NCI-H524 treated with DMSO at 0.1 percent for 48 hours (cell line): Measurements from ENCODE around the gene KIF5C.

Source experiments
- DNase-seq: peaks from one replicate; lab custom pipeline; 2025; lab: John Stamatoyannopoulos, UW

Gene KIF5C

GRCh38 chr2:149042881-149043280, 167.9 kb downstream of the KIF5C start:
- DNase-seq = no peak

DNA sequence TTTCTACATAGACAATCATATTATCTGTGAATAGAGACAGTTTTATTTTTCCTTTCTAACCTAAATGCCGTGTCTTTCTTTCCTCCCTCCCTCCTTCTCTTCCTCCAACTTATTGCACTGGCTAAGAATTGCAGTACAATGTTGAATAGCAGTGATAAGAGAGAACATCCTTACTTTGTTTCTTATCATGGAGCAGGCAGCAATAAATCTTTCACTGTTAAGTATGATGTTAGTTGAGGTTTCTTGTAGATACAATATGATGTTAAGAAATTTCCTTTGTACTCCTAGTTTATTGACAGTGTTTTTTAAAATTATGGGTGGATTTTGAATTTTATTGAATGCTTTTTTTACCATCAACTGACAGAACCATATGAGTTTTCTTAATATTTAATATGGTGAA, 169.5 kb downstream of the KIF5C start:
- no peak for DNase-seq

DNA sequence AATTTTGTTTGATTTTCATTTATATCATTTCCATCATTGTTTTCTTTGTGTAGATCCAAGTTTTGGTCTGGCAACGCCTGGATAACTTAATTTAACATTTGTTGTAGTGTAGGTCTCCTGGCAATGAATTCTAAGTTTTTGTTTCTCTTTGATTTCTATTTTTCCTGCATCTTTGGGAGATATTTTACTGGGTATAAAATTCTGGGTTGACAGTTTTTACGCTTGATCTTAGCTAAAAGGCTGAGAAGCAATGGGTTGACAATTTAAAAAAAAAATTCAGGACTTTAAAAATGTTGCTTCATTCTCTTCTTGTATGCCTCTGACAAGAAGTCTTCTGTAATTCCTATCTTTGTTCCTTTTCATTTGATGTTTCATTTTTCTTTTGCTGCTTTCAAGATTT, 172.1 kb downstream of the KIF5C start:
- no peak for DNase-seq

DNA sequence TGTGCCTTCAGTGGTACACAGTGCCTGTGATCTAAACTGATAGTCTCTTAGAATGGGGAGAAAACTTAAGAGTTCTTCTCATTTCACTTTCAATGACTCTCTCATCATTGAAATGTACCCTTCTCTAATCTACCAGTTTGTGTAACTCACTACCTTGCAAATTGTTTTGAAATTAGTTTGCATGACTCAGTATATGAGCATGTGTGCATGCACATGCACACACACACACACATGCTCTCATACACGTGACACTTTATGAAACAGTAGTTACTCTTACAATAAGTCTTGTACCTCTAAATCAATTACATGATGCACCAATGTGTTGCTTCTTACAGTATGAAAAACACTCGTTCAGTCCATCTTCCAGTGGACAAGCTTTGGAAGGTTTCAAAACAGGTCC, 174.1 kb downstream of the KIF5C start:
- no peak for DNase-seq

- DNase-seq = no peak
Observed at GRCh38 chr2:149050188-149050587, 175.2 kb downstream of the KIF5C start.

DNA sequence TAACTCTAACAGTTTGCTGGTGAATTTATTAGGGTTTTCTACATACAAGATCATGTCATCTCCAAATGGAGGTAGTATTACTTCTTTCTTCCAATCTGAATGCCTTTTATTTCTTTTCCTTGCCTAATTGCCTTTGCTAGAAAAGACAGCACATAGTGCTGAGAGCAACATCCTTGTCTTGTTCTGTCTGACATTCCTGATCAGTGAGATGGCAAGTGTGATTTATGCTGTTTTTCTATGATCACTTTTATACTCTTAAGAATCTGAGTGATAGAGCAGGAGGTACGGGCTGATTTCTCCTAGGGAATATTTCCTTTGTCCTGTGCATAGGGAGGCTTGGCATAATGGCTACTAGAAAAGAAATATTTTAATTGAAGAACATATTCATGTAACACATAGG, 180.7 kb downstream of the KIF5C start:
- DNase-seq = no peak

- DNase-seq = no peak
Observed at GRCh38 chr2:149056541-149057255, 181.7 kb downstream of the KIF5C start.

DNA sequence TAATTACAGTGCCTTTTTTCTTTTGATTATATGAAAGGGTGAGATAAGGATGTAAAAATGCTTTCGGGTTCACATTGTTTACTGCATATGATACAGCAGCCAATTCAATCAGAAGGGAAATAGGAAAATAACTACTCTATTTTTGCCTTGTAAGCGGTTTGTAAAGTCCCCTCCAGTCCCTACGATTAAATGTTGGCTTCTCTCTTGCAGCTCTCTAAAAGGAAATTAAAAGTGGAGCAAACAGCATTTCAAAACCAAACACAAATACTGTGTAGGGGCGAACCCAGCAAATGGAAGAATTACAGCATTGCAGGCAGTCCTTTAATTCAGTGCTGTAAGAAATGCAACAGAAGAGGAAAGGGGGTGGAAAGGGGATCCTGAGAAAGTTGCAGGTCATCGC, 182.4 kb downstream of the KIF5C start:
- DNase-seq = no peak

DNA sequence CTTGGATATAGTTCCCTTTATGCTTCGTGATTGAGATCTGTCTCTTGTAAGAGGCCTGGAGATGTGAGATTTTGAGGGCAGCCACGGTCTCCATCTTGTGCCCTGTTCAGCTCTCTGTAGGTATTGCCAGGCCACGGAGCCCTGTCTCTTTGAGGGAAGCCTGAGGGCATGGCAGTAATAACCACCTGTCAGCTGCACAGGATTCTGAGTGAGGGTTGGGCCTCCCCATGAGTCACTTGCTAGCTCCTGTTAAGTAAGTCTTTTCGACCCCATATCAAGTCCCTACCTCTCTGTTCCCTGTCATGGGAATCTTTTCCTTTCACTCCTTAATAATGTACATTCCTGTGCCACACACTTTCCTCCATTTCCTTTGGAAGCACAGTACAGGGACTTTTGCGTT, 183.9 kb downstream of the KIF5C start:
- no peak for DNase-seq

- DNase-seq = no peak
Observed at GRCh38 chr2:149059822-149060221, 184.8 kb downstream of the KIF5C start.

DNA sequence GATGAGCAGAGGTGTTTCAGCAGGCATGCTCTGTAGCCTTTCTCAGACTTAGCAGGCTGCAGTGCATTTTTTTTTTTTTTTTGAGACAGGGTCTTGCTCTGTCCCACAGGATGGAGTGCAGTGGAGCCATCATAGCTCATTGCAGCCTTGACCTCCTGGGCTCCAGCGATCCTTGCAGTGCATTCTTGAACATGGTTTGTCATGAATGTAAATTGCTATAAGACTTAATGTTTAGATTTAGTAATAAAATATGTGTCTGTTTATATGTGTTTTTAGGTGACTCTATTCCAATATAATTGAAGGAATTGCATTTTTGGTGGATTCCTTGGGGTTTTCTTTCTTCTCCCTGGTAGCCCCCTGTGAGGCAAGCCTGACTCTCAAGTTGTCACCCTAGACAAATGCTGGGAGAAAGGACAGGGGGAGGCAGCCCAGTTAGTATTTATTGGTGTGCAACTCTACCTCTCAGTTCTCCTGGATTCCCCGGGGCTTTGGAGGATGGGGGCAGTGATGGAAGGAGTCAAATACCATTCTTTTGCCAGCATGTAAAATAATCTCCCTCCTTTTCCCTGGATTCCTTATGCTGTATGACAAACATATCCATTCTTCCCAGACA, 186.2 kb downstream of the KIF5C start:
- no peak for DNase-seq

DNA sequence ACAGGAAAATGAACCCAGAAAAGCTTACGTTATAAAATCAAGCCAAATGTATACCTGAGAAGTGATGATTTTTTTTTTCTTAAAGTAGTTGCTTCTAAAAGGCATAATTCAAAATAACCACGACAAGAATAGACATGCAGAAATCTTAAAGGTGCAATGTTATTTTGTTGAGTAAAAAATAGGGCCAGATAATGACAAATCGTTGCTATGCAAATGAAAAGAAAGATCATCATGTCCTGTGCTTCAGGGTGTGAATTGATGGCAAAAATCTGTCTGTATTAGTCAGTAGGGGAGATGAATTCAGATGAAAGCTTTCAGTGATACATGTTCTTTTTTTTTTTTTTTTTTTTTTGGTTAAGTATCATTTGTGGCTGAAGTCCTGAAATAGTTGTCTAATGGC, 187.5 kb downstream of the KIF5C start:
- no peak for DNase-seq

DNA sequence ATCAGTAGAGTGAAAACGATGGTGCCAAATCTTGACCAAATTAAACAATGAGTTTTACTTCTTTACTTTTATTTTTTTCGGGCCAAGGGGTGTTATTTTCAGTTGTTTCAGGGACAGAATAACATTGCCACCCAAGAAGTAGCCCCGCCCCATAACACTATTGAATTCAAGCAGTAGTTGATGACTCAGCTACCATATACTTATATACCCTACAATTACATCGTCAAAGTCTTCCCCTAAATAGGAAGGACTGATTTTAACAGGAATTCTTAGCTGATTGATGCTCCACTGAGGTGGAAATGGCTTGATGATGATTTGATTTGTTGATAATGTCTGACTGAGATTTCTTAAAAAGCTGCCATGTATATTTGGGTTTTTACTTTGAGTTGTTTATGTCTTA, 188.2 kb downstream of the KIF5C start:
- no peak for DNase-seq

GRCh38 chr2:149064365-149064841, 189.4 kb downstream of the KIF5C start:
- DNase-seq = no peak

DNA sequence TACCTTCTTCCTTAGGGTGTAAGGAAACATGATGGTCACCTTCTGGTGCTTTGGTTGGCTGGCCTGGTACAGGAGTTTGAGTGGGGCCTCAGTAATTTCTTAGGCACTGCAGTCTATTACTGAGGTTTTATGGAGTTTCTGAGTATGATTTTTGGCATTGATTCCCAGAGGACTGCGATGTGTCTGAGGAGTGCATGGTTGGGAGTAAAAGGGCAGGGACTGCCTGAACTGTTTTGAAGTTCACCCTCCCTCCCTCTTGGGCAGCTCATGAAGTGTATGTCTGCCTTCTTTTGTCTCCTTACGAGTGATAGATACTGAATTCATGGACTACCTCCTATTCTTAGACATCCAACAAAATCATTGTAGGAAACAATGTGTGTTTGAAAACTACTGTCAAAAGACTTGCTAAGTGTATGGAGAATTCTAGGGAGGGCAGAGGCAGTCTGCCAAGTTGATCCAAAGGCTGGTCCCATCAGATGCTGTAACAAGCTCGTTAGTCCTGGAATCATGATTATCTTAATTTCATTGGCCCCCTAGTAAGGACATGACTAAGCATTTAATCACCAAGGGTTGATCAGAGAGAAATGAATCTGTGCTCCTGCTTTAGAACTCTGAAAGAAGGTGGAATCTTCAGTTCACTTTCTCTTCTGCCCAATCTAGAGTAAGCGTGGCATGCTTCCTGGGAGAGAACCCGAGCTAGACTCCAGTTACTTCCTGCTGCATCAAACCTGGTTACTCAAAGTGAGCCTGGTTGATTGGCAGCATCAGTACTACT, 190.0 kb downstream of the KIF5C start:
- DNase-seq = no peak

DNA sequence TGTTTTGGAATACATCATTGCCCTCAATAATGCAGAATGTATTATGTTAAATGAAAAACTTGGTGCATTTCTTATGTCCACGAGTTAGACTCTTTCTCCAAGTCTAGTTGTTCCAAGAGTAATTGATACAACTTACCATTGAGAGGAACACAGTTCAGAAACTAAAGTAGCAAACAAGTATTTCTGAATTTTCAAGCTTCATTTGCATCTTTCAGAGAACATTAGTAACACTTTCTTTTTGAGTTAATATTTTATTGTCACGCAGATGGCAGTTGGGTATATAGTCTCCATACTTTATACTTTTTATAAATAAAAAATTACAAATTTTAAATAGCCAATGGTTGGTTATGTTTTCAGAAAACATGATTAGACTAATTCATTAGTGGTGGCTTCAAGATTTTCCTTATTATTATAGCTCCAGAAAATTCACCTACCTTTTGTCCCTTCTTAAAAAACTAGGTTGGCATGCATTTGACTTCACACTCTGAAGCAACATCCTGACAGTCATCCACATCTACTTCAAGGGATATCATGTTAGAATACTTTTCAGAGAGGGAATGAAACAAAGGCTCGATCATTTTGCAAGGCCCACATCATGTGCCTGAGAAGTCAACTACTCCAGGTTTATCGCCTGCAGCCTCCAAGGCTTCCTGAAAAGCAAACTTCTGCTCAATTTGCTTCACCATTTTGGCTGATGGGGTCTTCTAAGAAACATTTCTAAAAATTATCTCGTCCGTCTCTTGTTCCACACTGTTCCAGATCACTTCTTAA, 193.4 kb downstream of the KIF5C start:
- no peak for DNase-seq

- no peak for DNase-seq
Observed at GRCh38 chr2:149068996-149069888, 194.2 kb downstream of the KIF5C start.

DNA sequence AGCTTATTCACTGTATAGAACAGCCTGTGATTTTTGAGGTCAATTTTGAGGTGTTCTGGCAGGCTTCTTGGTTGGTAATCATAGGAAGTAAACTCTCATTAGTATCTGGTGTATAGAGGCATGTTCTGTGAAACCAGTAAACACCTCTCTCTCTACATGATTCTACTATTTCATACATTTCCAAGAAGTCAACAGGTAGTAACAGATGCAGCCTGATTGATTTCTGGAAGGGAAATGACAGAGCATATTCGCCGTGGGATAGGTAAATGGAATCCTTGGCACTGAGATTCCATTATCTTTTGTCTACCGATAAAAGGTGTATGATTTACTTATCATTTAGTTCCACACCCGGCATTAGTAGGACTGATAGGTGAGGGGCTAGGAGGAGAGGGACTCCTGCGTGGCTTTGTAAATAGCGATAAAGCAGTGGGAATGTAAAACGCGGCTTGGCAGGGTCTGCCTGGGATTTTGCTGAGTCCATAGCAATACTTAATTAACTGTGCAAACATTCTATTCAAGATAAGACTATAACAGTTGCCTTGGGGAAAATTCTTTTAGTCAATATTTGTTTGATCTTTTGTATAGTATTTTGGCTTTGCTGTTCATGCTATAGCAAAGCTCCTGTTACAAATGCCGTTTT, 195.8 kb downstream of the KIF5C start:
- DNase-seq = no peak

DNA sequence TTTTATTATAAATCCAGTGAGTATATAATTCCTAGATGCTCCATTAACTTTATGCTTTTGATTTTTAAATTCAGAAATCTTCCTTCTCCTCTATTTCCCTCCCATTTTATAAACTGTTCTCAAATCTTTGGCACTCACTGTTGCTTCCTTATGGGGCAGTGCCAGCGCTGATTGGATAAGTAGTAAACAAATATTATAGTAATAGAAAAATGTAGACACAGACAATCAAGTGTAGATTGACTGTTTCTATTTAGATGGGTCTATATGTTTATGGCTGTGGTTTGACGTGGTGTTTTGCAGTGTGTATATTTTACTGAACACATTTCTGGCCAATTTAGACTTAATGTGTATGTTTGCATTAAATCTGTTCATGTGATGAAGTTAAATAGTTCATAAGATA, 200.1 kb downstream of the KIF5C start:
- no peak for DNase-seq

- no peak for DNase-seq
Observed at GRCh38 chr2:149075853-149076252, 200.8 kb downstream of the KIF5C start.
